Pancreas (tissue), 10 donors: ENCODE results near the gene ZCCHC14. TPM values are rescaled to one million over a fixed set of nuclear protein-coding genes. Genes with fewer than 3 reads are reported as not detected.
"Not testable (repeated sequence)": the region's sequence is repeated elsewhere in the genome, so short reads cannot be mapped to it uniquely, and the experiment has no call there.

Experiments
- ATAC-seq, 4 donors: fragments of 200-7000 bp; cut with Tn5 transposase; one replicate each; pipeline versions ENCODE4 v1.8.0 to v1.9.1; 2020; ENCODE audit warnings: mild to moderate bottlenecking in 4 of 4, moderate library complexity in 4 of 4
- DNase-seq, 6 donors: peaks; one replicate each; pipeline ENCODE4 v3.0.0-alpha.2; 2020
- FAIRE-seq: peaks from 2 replicates; lab custom pipeline; 2012; peaks lifted over from hg19 to GRCh38; lab: Jason Lieb, UNC
- H3K27ac ChIP-seq, 4 donors: fragments of 200-600 bp; sonication (generic); 1 replicate in 3 of 4; 2 replicates in 1 of 4; pipeline versions ENCODE4 v1.5.0 to v1.8.0; 2020
- H3K27me3 ChIP-seq, 4 donors: fragments of 200-600 bp; one replicate each; pipeline ENCODE4 v1.8.0; 2021
- H3K36me3 ChIP-seq, 3 donors: fragments of 200-600 bp; sonication (generic) in 1 of 3; one replicate each; pipeline versions ENCODE4 v1.5.0 to v1.8.0; 2020 to 2021
- H3K4me1 ChIP-seq, 3 donors: fragments of 200-600 bp; one replicate each; pipeline ENCODE4 v1.8.0; 2021
- H3K4me3 ChIP-seq, 4 donors: fragments of 200-600 bp; sonication (generic) in 2 of 4; one replicate each; pipeline versions ENCODE4 v1.5.0 to v1.8.0; 2020 to 2021
- H3K9me3 ChIP-seq, 4 donors: fragments of 200-600 bp; one replicate each; pipeline ENCODE4 v1.8.0; 2021
- WGBS, 2 donors: extraction: QIAGEN DNeasy Blood & Tissue Kit; methylation state at CpG; one replicate each; pipeline ENCODE4 v1.1.7; 2013; 5-methylcytosine and 5-hydroxymethylcytosine counted together
- intact Hi-C, 3 donors: fragments of 100-400 bp; cut with DNase I; formaldehyde crosslinking; loops; one replicate each; pipeline versions ENCODE4 v1.11.1 to v1.14.2; 2022
- polyA plus RNA-seq, 2 donors: library from polyadenylated mRNA; stranded (reverse); fragments of 200-250 nt; gene quantifications; one replicate each; pipeline ENCODE4 v1.2.3, GENCODE V29; 2013
- total RNA-seq, 6 donors: library from RNA; stranded (reverse); fragmentation: NEBNext Ultra II Directional in 4 of 6; extraction: Animal tissue kit (Norgen Biotek cat#: 25700) in 4 of 6; gene quantifications; one replicate each; pipeline versions ENCODE4 v1.2.1 to v1.2.4, GENCODE V29; 2021 to 2023
- TF ChIP-seq, protein P1 (sequence below), 4 donors: fragments of 200-600 bp; sonication (generic) in 3 of 4; IDR thresholded peaks; one replicate each; pipeline versions ENCODE4 v1.5.0 to v1.8.0; 2021; ENCODE audit warnings: antibody characterized with exemption in 4 of 4
- donor health status: healthy with polysubstance abuse.
- donor health status: DM: no; HTN: no; CAD: no; lungs with moderate emphysema.
- donor health status: DM: no; HTN: no; CAD: no.
- donor health status: control.
- donor health status: control.
- donor health status: Bipolar disorder and iron deficiency.
- donor health status: DM: yes; HTN: yes; CAD: no.
- donor health status: DM: no; HTN: no; CAD: no.
- donor health status: DM: no; HTN: no; CAD: no.
- donor health status: DM: yes; HTN: yes; CAD: no.

The ZCCHC14 gene
- total and polyA plus RNA-seq, 8 donors: 10.7 to 20.0 (median 12.8) TPM

DNA sequence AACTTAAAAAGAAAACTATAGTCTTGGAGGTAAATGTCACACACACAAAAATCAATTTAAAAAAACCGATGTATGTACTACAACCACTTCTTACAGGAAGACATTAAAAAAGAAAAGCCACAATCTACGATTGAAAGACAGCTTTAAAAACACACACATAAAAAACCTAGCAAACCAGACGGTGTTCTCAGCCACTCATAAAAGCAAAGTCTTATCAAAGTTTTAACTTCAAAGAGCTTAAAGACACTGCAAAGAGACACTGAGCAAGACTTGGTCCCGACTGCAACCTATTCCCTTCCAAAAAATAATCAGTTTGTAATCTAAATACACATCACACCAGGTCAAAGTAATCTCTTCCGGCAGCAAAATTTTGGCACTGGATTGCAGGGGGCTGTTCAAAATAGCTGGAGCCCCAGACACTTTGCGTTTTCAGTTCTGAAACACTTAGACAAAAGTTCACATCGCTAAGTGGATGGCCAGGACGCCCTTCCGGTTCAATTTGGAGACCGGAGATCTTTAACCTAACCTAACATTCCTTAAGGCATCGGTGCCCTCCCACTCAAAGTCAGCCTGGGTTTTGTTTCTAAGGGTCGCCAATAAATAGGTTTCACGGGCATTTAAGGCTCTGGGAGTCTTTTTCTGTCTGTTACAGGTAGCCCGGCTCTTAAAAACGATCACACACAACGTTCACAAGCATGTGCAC is 2.6 kb downstream of the ZCCHC14 start:
- no peak for ATAC-seq
- DNase-seq: no peak
- peak overlapping the region; percentile 23 to 59 (median 42) for H3K4me3 ChIP-seq
- peak overlapping the region in 3 of 4 donors; percentile 16 to 37 (median 19) for H3K27ac ChIP-seq
- H3K4me1 ChIP-seq: peaks cover 13 to 45% (median 37%) of the 10 kb centered on the region in 3 donors
- no peak for FAIRE-seq
- H3K9me3 ChIP-seq: no peaks in the 10 kb centered on the region
- H3K27me3 ChIP-seq: no peaks in the 10 kb centered on the region
- TF ChIP-seq, protein P1, sequence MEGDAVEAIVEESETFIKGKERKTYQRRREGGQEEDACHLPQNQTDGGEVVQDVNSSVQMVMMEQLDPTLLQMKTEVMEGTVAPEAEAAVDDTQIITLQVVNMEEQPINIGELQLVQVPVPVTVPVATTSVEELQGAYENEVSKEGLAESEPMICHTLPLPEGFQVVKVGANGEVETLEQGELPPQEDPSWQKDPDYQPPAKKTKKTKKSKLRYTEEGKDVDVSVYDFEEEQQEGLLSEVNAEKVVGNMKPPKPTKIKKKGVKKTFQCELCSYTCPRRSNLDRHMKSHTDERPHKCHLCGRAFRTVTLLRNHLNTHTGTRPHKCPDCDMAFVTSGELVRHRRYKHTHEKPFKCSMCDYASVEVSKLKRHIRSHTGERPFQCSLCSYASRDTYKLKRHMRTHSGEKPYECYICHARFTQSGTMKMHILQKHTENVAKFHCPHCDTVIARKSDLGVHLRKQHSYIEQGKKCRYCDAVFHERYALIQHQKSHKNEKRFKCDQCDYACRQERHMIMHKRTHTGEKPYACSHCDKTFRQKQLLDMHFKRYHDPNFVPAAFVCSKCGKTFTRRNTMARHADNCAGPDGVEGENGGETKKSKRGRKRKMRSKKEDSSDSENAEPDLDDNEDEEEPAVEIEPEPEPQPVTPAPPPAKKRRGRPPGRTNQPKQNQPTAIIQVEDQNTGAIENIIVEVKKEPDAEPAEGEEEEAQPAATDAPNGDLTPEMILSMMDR (IDR thresholded peaks at IDR 0.05): no peak
- intact Hi-C loops: no loop called here
- 5 to 7% methylated on average over 16 of the region's 16 CpGs for WGBS, 2 donors
- no peaks in the 10 kb centered on the region for H3K36me3 ChIP-seq

DNA sequence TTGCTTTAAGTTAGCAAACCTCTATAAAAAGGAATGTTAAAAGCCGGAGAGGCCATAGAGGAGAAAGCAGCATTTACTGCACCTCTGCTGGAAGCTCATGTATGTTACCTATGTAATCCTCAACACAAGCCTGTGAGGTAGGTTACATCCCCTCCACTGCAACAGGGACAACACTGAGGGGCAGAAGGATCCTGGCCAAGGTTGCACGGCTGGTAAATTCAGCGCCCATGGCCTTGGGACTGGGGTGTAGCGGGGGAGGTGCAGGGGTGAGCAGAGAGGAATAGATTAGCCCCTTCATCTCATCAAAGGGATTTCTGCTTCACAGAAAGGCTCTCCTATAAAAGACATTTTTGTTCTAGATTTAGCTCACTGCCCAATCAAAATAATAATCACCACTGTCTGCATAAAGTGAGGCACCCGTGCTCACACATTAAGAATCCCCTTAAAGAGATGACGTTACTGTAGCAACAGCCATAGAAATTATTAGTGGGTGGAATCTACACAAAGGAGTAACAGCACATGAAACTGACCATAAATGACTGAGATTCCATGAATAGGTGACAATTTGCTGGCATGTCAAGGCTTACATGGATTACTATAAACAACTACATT is 3.3 kb downstream of the ZCCHC14 start:
- peaks cover 20 to 52% (median 44%) of the 10 kb centered on the region in 3 donors for H3K4me1 ChIP-seq

DNA sequence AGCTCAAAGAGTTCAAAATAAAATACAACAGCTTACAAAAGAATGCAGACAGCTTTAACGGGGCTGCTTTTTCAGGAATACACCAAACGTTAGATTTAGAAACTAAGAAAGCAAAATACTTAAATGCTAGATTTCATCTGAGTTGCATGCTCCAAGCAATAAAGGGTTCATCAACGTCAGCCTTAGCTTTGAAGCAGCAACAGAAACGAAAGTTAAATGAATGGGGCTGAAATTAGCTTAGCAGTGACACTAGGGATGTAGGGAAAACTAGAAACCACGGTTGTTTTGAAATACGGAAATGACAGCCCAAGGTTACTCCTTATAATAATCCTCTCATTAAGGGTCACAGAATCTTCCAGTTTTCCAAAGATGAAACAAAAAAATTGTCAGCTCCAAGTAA is 3.9 kb downstream of the ZCCHC14 start:
- WGBS, 2 donors: 31 to 56% methylated on average over 4 to 6 of the region's 6 CpGs
- ATAC-seq, H3K27ac ChIP-seq, H3K4me3 ChIP-seq, FAIRE-seq, H3K36me3 ChIP-seq, H3K27me3 ChIP-seq, DNase-seq, H3K9me3 ChIP-seq, intact Hi-C loops: not testable (repeated sequence)
- peaks cover 21 to 55% (median 46%) of the 10 kb centered on the region in 3 donors for H3K4me1 ChIP-seq

More for the DNA sequence above, 3.3 kb downstream of the ZCCHC14 start:
- 25 to 29% methylated on average over 6 of the region's 6 CpGs for WGBS, 2 donors
- TF ChIP-seq, protein P1 (IDR thresholded peaks at IDR 0.05): no peak
- Histone ChIP-seq H3K36me3 (no peaks in the 10 kb centered on the region), H3K4me3 (peak overlapping the region in 2 of 4 donors; percentile 53 to 59), H3K9me3 (no peaks in the 10 kb centered on the region), H3K27ac (no peak overlapping the region), H3K27me3 (no peaks in the 10 kb centered on the region)
- intact Hi-C loops: no loop called here
- FAIRE-seq: no peak
- DNase-seq: no peak
- ATAC-seq: no peak

DNA sequence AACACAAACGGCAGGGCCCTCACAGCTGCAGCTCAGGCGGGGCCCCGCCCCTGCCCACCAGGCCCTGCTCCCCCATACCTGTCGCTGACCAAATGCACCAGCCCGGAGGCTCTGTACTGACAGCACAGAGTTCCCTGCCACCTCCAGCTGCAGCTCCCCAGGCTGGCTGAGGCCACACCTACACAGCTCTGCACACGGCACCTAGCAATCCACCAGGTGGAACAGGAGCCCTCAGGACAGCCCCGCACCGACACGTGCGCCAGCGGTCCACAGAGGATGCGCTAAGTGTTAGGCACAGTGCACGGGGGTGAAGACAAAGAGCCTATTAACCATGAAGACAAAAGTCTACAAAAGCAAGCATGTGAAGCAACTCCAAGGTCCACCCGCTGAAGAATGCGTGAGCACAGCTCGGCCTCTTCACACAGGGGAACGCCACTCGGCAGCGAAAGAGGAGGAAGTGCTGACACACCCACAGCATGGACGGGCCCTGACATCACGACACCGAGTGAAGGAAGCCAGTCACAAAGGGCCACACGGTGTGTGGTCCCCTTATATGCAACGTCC is 5.4 kb downstream of the ZCCHC14 start:
- H3K27ac ChIP-seq: peak overlapping the region in 2 of 4 donors; percentile 17 to 44
- DNase-seq (peak; percentile 80 to 94 (median 84)), FAIRE-seq (no peak), ATAC-seq (peak; percentile 82 to 88 (median 86))
- no peaks in the 10 kb centered on the region for H3K9me3 ChIP-seq
- 10 to 12% methylated on average over 24 of the region's 24 CpGs for WGBS, 2 donors
- peak overlapping the region in 2 of 4 donors; percentile 16 to 32 for H3K4me3 ChIP-seq
- no peaks in the 10 kb centered on the region for H3K36me3 ChIP-seq
- intact Hi-C loops: no loop called here
- peaks cover 16 to 49% (median 42%) of the 10 kb centered on the region in 3 donors for H3K4me1 ChIP-seq
- TF ChIP-seq, protein P1 (IDR thresholded peaks at IDR 0.05): no peak
- H3K27me3 ChIP-seq: no peaks in the 10 kb centered on the region

DNA sequence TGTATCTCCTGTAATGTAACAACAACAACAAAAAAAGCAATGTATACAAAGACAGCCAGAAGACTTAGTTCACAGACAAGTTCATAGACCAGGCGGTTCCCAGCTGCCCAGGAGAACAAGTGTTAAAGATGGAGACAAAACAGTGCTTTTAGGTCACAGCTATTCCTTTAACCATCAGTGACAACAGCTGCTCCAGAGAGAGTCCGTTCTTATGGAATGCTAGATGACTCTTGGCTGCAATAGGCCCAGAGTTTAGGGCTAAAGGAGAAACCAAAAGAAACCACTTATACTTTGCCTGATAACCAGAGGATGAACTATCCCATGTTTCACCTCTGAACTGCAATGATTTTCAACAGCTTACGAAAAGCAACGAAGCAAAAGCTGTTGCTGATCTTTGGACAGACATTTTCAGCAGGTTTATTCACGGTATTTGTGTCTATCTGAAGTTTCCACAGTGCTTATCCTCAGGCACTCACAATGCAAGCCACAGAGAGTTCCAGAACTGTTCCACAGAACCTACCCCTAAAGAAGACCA is 6.0 kb downstream of the ZCCHC14 start:
- WGBS, 2 donors: 32 to 35% methylated on average over 5 of the region's 5 CpGs
- H3K27ac ChIP-seq: peak overlapping the region in 2 of 4 donors; percentile 17 to 28
- H3K27me3 ChIP-seq: no peaks in the 10 kb centered on the region
- DNase-seq (no peak), ATAC-seq (no peak), FAIRE-seq (no peak)
- TF ChIP-seq, protein P1 (IDR thresholded peaks at IDR 0.05): no peak
- intact Hi-C loops: no loop called here
- no peaks in the 10 kb centered on the region for H3K36me3 ChIP-seq
- H3K4me3 ChIP-seq: no peak overlapping the region
- peaks cover 16 to 49% (median 42%) of the 10 kb centered on the region in 3 donors for H3K4me1 ChIP-seq
- no peaks in the 10 kb centered on the region for H3K9me3 ChIP-seq
